SKM-1 (cell line): Measurements from ENCODE around the gene WDR48.

ENCODE experiments used
- DNase-seq: peaks from one replicate; lab custom pipeline; 2025; ENCODE audit not compliant: unreplicated experiment; lab: John Stamatoyannopoulos, UW

The WDR48 gene

GRCh38 chr3:39137435-39137936, 85.7 kb downstream of the WDR48 start:
- DNase-seq: no peak

GRCh38 chr3:39137991-39138803, 86.4 kb downstream of the WDR48 start:
- DNase-seq: no peak

GRCh38 chr3:39138804-39139415, 87.1 kb downstream of the WDR48 start:
- no peak for DNase-seq

- no peak for DNase-seq
Measured at GRCh38 chr3:39139442-39139841, 87.6 kb downstream of the WDR48 start.

GRCh38 chr3:39140341-39140971, 88.6 kb downstream of the WDR48 start:
- no peak for DNase-seq

GRCh38 chr3:39141171-39141995, 89.6 kb downstream of the WDR48 start:
- no peak for DNase-seq

- DNase-seq: no peak
Measured at GRCh38 chr3:39142067-39142466, 90.3 kb downstream of the WDR48 start.

GRCh38 chr3:39143051-39143885, 91.5 kb downstream of the WDR48 start:
- DNase-seq: no peak

- no peak for DNase-seq
Measured at GRCh38 chr3:39144095-39144747, 92.4 kb downstream of the WDR48 start.

- no peak for DNase-seq
Measured at GRCh38 chr3:39144748-39145380, 93.0 kb downstream of the WDR48 start.

GRCh38 chr3:39146083-39146501, 94.3 kb downstream of the WDR48 start:
- no peak for DNase-seq
